22Rv1 (cell line): Measurements from ENCODE around the gene EVI5L.
"Not testable (repeated sequence)": the region's sequence is repeated elsewhere in the genome, so short reads cannot be mapped to it uniquely, and the experiment has no call there.

Source experiments
- H3K27ac ChIP-seq: fragments of 450-650 bp; 2 replicates; pipeline ENCODE4 v1.5.1; 2017
- CTCF ChIP-seq: fragments of 450-650 bp; IDR thresholded peaks from 2 replicates; pipeline ENCODE4 v1.5.1; 2017; ENCODE audit warnings: mild to moderate bottlenecking
- ZFX ChIP-seq: fragments of 450-650 bp; IDR thresholded peaks from 2 replicates; pipeline ENCODE4 v1.6.1; 2017; ENCODE audit warnings: antibody characterized with exemption, borderline replicate concordance

EVI5L gene

GRCh38 chr19:7799640-7800355 lies 30.2 kb upstream of the EVI5L start:
- H3K27ac ChIP-seq, result no peak overlapping the region
- TF ChIP-seq ZFX (no peak), CTCF (peak; percentile 74)

GRCh38 chr19:7801020-7801570 lies 28.9 kb upstream of the EVI5L start:
- TF ChIP-seq CTCF (no peak), ZFX (no peak)
- H3K27ac ChIP-seq, result no peak overlapping the region

DNA sequence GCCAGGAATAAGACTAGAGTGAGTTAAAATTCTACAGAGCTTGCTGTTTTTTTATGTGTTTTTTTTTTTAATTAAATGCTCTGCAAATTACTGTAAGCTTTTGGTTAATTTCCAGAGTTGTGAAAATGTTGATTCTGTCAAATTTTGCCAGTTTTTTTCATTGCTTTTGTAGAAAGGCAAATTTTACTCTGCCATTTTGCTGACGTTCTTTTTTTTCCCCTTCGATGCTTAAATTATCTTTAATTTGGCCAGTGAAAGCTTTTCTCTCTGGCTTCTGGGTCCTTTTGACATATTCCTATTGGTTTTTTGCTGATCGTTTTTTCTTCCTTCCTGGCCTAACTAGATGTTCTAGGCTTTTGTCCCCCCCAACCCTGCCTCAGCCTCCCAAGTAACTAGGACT lies 23.8 kb upstream of the EVI5L start:
- no peak overlapping the region for H3K27ac ChIP-seq
- TF ChIP-seq CTCF (no peak), ZFX (no peak)

GRCh38 chr19:7806876-7807275 lies 23.1 kb upstream of the EVI5L start:
- TF ChIP-seq ZFX (no peak), CTCF (no peak)
- no peak overlapping the region for H3K27ac ChIP-seq

GRCh38 chr19:7808108-7808507 lies 21.9 kb upstream of the EVI5L start:
- no peak for TF ChIP-seq ZFX
- TF ChIP-seq CTCF, result no peak
- no peak overlapping the region for H3K27ac ChIP-seq

- no peak overlapping the region for H3K27ac ChIP-seq
- no peak for TF ChIP-seq CTCF
- TF ChIP-seq ZFX, result no peak
Observed at GRCh38 chr19:7811989-7812388, 18.0 kb upstream of the EVI5L start.

DNA sequence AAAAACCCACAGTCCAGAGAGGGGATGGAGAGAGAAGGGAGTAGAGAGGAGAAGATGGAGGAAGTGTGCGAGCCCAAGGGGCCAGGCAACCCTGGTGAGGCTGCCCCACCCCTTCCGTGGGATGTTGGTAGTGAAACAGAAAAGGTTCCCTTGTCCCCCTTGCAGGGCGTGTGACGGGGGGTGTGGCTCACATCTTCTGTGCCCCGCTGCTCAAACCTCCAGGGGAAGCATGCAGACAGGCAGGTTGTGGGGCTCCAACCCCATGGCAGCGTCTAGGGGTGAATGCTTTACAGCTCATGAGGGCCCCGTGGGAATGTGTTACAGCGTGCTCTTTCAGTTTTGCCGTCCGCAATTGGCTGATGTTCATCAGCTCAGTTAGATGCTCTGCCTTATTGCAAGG lies 14.7 kb upstream of the EVI5L start:
- no peak overlapping the region for H3K27ac ChIP-seq
- TF ChIP-seq ZFX, result no peak
- TF ChIP-seq CTCF, result no peak

DNA sequence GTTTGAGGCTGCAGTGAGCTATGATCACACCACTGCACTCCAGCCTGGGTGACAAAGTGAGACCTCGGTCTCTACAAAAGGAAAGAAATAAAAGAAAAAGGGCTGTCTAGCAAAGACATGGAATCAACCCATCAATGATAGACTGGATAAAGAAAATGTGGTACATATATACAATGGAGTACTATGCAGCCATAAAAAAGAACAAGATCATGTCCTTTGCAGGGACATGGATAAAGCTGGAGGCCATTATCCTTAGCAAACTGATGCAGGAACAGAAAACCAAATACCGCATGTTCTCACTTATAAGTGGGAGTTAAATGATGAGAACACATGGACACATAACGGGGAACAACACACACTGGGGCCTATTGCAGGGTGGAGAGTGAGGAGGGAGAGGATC lies 14.0 kb upstream of the EVI5L start:
- H3K27ac ChIP-seq, result not testable (repeated sequence)
